Measurements from ENCODE around the gene EIF5. TPM values are rescaled to one million over a fixed set of nuclear protein-coding genes. Genes with fewer than 3 reads are reported as not detected.

EIF5 gene
- total and polyA plus RNA-seq, 4 experiments from 2014 or later, result 265 to 395 (median 301) TPM

GRCh38 chr14:103384450-103385151 lies 50.6 kb downstream of the EIF5 start:
- POLR2A ChIA-PET (ENCODE audit: partially characterized antibody), result interaction anchor here (0.5 to 4.1 kb wide), 10 partner anchors 8 to 536 kb away, joined by 3 to 75 read pairs (median 4); partner anchors contain the start of genes BAG5 and EIF5
- Histone ChIP-seq H3K9me3 (ENCODE audit: control insufficient read depth in 1 of 2, low read length in 2 of 2) (no peaks in the 10 kb centered on the region), H3K36me3 (ENCODE audit: insufficient read depth, low read length) (no peaks in the 10 kb centered on the region), H3K4me3 (ENCODE audit: low read length in 2 of 2) (peak overlapping the region; percentile 67 to 73), H3K4me1 (ENCODE audit: insufficient read depth, low read length) (peaks cover 33% of the 10 kb centered on the region), H3K27ac (ENCODE audit: low read depth, low read length) (peak overlapping the region; percentile 86), H3K27me3 (ENCODE audit: insufficient read depth, low read length) (no peaks in the 10 kb centered on the region)
- peak in 1 of 5 donors; percentile 11 for DNase-seq
- Mint-ChIP-seq H3K27me3 (peaks cover 0 to 2% of the 10 kb centered on the region in 2 donors), H3K4me3 (peak overlapping the region; percentile 89 to 98 (median 95)), H3K27ac (peak overlapping the region; percentile 92 to 97 (median 95)), H3K36me3 (peaks cover 0 to 17% of the 10 kb centered on the region in 2 donors), H3K4me1 (peaks cover 16 to 46% (median 33%) of the 10 kb centered on the region in 4 donors), H3K9me3 (peaks cover 0 to 2% (median 0%) of the 10 kb centered on the region in 8 donors)
- intact Hi-C loops (cut with micrococcal nuclease), result loop anchor here (1.0 kb wide), 2 partner anchors 10 to 51 kb away; no protein-coding TSS in a partner anchor
- CTCF ChIA-PET (ENCODE audit: partially characterized antibody), result interaction anchor here (1.2 to 5.1 kb wide), 2 partner anchors 9 to 12 kb away, joined by 3 to 24 read pairs; no protein-coding TSS in a partner anchor

GRCh38 chr14:103385152-103385928 lies 51.3 kb downstream of the EIF5 start, which contains the start of gene MARK3:
Gene MARK3 (plus strand): TSS chr14:103385415. CDS start chr14:103386030, 615 bp downstream.
- peaks cover 0 to 2% (median 0%) of the 10 kb centered on the region in 8 donors for H3K9me3 Mint-ChIP-seq
- CTCF ChIA-PET (ENCODE audit: partially characterized antibody), result interaction anchor here (1.2 to 5.1 kb wide), 2 partner anchors 8 to 11 kb away, joined by 3 to 24 read pairs; no protein-coding TSS in a partner anchor
- peak within 1 kb of the TSS; percentile 94 to 100 (median 98) for H3K4me3 Mint-ChIP-seq
- intact Hi-C loops (cut with micrococcal nuclease), result loop anchor here (1.0 kb wide), 2 partner anchors 9 to 52 kb away; no protein-coding TSS in a partner anchor
- no peaks in the 10 kb centered on the region for H3K27me3 ChIP-seq (ENCODE audit: insufficient read depth, low read length)
- H3K27me3 Mint-ChIP-seq, result peaks cover 0 to 2% of the 10 kb centered on the region in 2 donors
- POLR2A ChIA-PET (ENCODE audit: partially characterized antibody), result interaction anchor here (0.8 to 4.1 kb wide), 7 partner anchors 9 to 536 kb away, joined by 3 to 75 read pairs (median 4); partner anchors contain the start of genes BAG5 and EIF5
- H3K4me3 ChIP-seq (ENCODE audit: low read length in 2 of 2), result peak within 1 kb of the TSS; percentile 67 to 95
- DNase-seq, result peak; percentile 95 to 97 (median 96)
- H3K9me3 ChIP-seq (ENCODE audit: control insufficient read depth in 1 of 2, low read length in 2 of 2), result no peaks in the 10 kb centered on the region
- H3K27ac ChIP-seq (ENCODE audit: low read depth, low read length), result peak within 1 kb of the TSS; percentile 86
- H3K36me3 ChIP-seq (ENCODE audit: insufficient read depth, low read length), result no peaks in the 10 kb centered on the region
- H3K36me3 Mint-ChIP-seq, result peaks cover 0 to 17% of the 10 kb centered on the region in 2 donors
- peaks cover 17 to 51% (median 36%) of the 10 kb centered on the region in 4 donors for H3K4me1 Mint-ChIP-seq
- H3K4me1 ChIP-seq (ENCODE audit: insufficient read depth, low read length), result peaks cover 37% of the 10 kb centered on the region
- peak within 1 kb of the TSS; percentile 95 to 98 (median 97) for H3K27ac Mint-ChIP-seq

GRCh38 chr14:103385929-103386712 lies 52.1 kb downstream of the EIF5 start:
- peaks cover 0 to 19% of the 10 kb centered on the region in 2 donors for H3K36me3 Mint-ChIP-seq
- DNase-seq, result peak in 4 of 5 donors; percentile 22 to 66 (median 32)
- H3K9me3 Mint-ChIP-seq, result no peaks in the 10 kb centered on the region
- intact Hi-C loops (cut with micrococcal nuclease), result loop anchor here (1.0 kb wide), 2 partner anchors 8 to 53 kb away; no protein-coding TSS in a partner anchor
- H3K27me3 Mint-ChIP-seq, result no peaks in the 10 kb centered on the region
- H3K9me3 ChIP-seq (ENCODE audit: control insufficient read depth in 1 of 2, low read length in 2 of 2), result no peaks in the 10 kb centered on the region
- peak overlapping the region; percentile 94 to 100 (median 98) for H3K4me3 Mint-ChIP-seq
- peak overlapping the region; percentile 95 to 98 (median 96) for H3K27ac Mint-ChIP-seq
- H3K27me3 ChIP-seq (ENCODE audit: insufficient read depth, low read length), result no peaks in the 10 kb centered on the region
- H3K27ac ChIP-seq (ENCODE audit: low read depth, low read length), result peak overlapping the region; percentile 86
- H3K4me1 Mint-ChIP-seq, result peaks cover 20 to 59% (median 42%) of the 10 kb centered on the region in 4 donors
- no peaks in the 10 kb centered on the region for H3K36me3 ChIP-seq (ENCODE audit: insufficient read depth, low read length)
- H3K4me1 ChIP-seq (ENCODE audit: insufficient read depth, low read length), result peaks cover 45% of the 10 kb centered on the region
- ChIA-PET CTCF (ENCODE audit: partially characterized antibody) (interaction anchor here (1.2 kb wide), 1 partner anchor 11 kb away, joined by 3 read pairs; no protein-coding TSS in a partner anchor), POLR2A (ENCODE audit: partially characterized antibody) (interaction anchor here (0.8 to 4.1 kb wide), 9 partner anchors 8 to 176 kb away, joined by 3 to 75 read pairs (median 4); partner anchors contain the start of genes BAG5 and EIF5)
- peak overlapping the region; percentile 67 to 95 for H3K4me3 ChIP-seq (ENCODE audit: low read length in 2 of 2)

- peaks cover 20 to 61% (median 43%) of the 10 kb centered on the region in 4 donors for H3K4me1 Mint-ChIP-seq
- peaks cover 50% of the 10 kb centered on the region for H3K4me1 ChIP-seq (ENCODE audit: insufficient read depth, low read length)
- intact Hi-C loops (cut with micrococcal nuclease), result no loop called here
- peak overlapping the region; percentile 86 for H3K27ac ChIP-seq (ENCODE audit: low read depth, low read length)
- CTCF ChIA-PET (ENCODE audit: partially characterized antibody), result no interaction called here
- H3K9me3 ChIP-seq (ENCODE audit: control insufficient read depth in 1 of 2, low read length in 2 of 2), result no peaks in the 10 kb centered on the region
- POLR2A ChIA-PET (ENCODE audit: partially characterized antibody), result interaction anchor here (0.9 to 1.1 kb wide), 3 partner anchors 44 to 134 kb away, joined by 3 to 6 read pairs (median 3); partner anchors contain the start of gene EIF5
- H3K27me3 ChIP-seq (ENCODE audit: insufficient read depth, low read length), result no peaks in the 10 kb centered on the region
- H3K4me3 ChIP-seq (ENCODE audit: low read length in 2 of 2), result peak overlapping the region; percentile 67 to 95
- H3K36me3 ChIP-seq (ENCODE audit: insufficient read depth, low read length), result no peaks in the 10 kb centered on the region
- DNase-seq, result no peak
- H3K27me3 Mint-ChIP-seq, result no peaks in the 10 kb centered on the region
- H3K36me3 Mint-ChIP-seq, result peaks cover 0 to 19% of the 10 kb centered on the region in 2 donors
- H3K27ac Mint-ChIP-seq, result peak overlapping the region; percentile 95 to 98 (median 96)
- peak overlapping the region; percentile 94 to 100 (median 98) for H3K4me3 Mint-ChIP-seq
- H3K9me3 Mint-ChIP-seq, result no peaks in the 10 kb centered on the region
These were observed 52.8 kb downstream of the EIF5 start for GRCh38 chr14:103386713-103387329.

- no peaks in the 10 kb centered on the region for H3K9me3 ChIP-seq (ENCODE audit: control insufficient read depth in 1 of 2, low read length in 2 of 2)
- no peak overlapping the region for H3K4me3 ChIP-seq (ENCODE audit: low read length in 2 of 2)
- DNase-seq, result no peak
- peak overlapping the region in 7 of 8 donors; percentile 4 to 83 (median 73) for H3K4me3 Mint-ChIP-seq
- H3K4me1 Mint-ChIP-seq, result peaks cover 28 to 72% (median 50%) of the 10 kb centered on the region in 4 donors
- H3K27me3 Mint-ChIP-seq, result no peaks in the 10 kb centered on the region
- intact Hi-C loops (cut with micrococcal nuclease), result no loop called here
- peaks cover 0 to 19% of the 10 kb centered on the region in 2 donors for H3K36me3 Mint-ChIP-seq
- ChIA-PET POLR2A (ENCODE audit: partially characterized antibody) (interaction anchor here (1.3 kb wide), 1 partner anchor 54 kb away, joined by 5 read pairs; the partner anchor contains the start of gene EIF5), CTCF (ENCODE audit: partially characterized antibody) (interaction anchor here (1.5 to 6.3 kb wide), 3 partner anchors 10 to 52 kb away, joined by 5 to 37 read pairs (median 9); partner anchors contain the start of gene EIF5)
- H3K27ac ChIP-seq (ENCODE audit: low read depth, low read length), result no peak overlapping the region
- peak overlapping the region in 5 of 7 donors; percentile 11 to 37 (median 20) for H3K27ac Mint-ChIP-seq
- no peaks in the 10 kb centered on the region for H3K27me3 ChIP-seq (ENCODE audit: insufficient read depth, low read length)
- peaks cover 67% of the 10 kb centered on the region for H3K4me1 ChIP-seq (ENCODE audit: insufficient read depth, low read length)
- no peaks in the 10 kb centered on the region for H3K36me3 ChIP-seq (ENCODE audit: insufficient read depth, low read length)
- no peaks in the 10 kb centered on the region for H3K9me3 Mint-ChIP-seq
These were observed 54.6 kb downstream of the EIF5 start for GRCh38 chr14:103388664-103389063.
